HepG2 (cell line): ENCODE measurements around the gene MEX3C. TPM values are rescaled to one million over a fixed set of nuclear protein-coding genes. Genes with fewer than 3 reads are reported as not detected.

Source experiments
- ARNTL ChIP-seq: sonication (generic); formaldehyde crosslinking; IDR thresholded peaks from 2 replicates; pipeline ENCODE4 v1.4.0; 2020; ENCODE audit warnings: mild to moderate bottlenecking, missing genetic modification reagents
- ATRX ChIP-seq: sonication (generic); formaldehyde crosslinking; IDR thresholded peaks from 2 replicates; pipeline ENCODE4 v1.4.0; 2020; ENCODE audit warnings: missing genetic modification reagents, borderline replicate concordance
- CBFB ChIP-seq: sonication (generic); formaldehyde crosslinking; IDR thresholded peaks from 2 replicates; pipeline ENCODE4 v1.4.0; 2020; ENCODE audit warnings: missing genetic modification reagents
- HOXA3 ChIP-seq: sonication (generic); formaldehyde crosslinking; IDR thresholded peaks from 2 replicates; pipeline ENCODE4 v1.5.0; 2020; ENCODE audit warnings: missing genetic modification reagents
- IKZF4 ChIP-seq: sonication (generic); formaldehyde crosslinking; IDR thresholded peaks from 2 replicates; pipeline ENCODE4 v1.5.1; 2020; ENCODE audit warnings: borderline replicate concordance, mild to moderate bottlenecking, low read depth, missing genetic modification reagents; ENCODE audit errors: not compliant biosample characterization
- KLF15 ChIP-seq: sonication (generic); formaldehyde crosslinking; IDR thresholded peaks from 2 replicates; pipeline ENCODE4 v1.8.1; 2023; ENCODE audit warnings: borderline replicate concordance, mild to moderate bottlenecking, inconsistent platforms, missing genetic modification reagents, mixed read lengths
- MAF1 ChIP-seq: sonication (generic); formaldehyde crosslinking; IDR thresholded peaks from 2 replicates; pipeline ENCODE4 v1.5.0; 2020; ENCODE audit warnings: missing genetic modification reagents, borderline replicate concordance
- MEF2D ChIP-seq: sonication (generic); formaldehyde crosslinking; IDR thresholded peaks from 2 replicates; pipeline ENCODE4 v1.5.1; 2020; ENCODE audit warnings: mild to moderate bottlenecking, missing genetic modification reagents
- MTF2 ChIP-seq: sonication (generic); formaldehyde crosslinking; IDR thresholded peaks from 2 replicates; pipeline ENCODE4 v1.5.0; 2020; ENCODE audit warnings: missing genetic modification reagents, borderline replicate concordance
- MXD1 ChIP-seq: sonication (generic); formaldehyde crosslinking; IDR thresholded peaks from 2 replicates; pipeline ENCODE4 v1.4.0; 2020; ENCODE audit warnings: mild to moderate bottlenecking, missing genetic modification reagents
- SRF ChIP-seq: IDR thresholded peaks from 2 replicates; pipeline ENCODE4 v1.6.1; 2011; ENCODE audit warnings: mild to moderate bottlenecking, low read depth, low read length, moderate library complexity
- U2AF2 ChIP-seq: fragments of 200-400 bp; formaldehyde crosslinking; IDR thresholded peaks from 2 replicates; pipeline ENCODE4 v1.6.1; 2017; ENCODE audit warnings: low read depth, mild to moderate bottlenecking, low read length
- ZNF234 ChIP-seq: sonication (generic); formaldehyde crosslinking; conservative IDR thresholded peaks from 2 replicates; pipeline ENCODE4 v1.5.1; 2020; ENCODE audit warnings: mild to moderate bottlenecking, missing genetic modification reagents
- ZNF430 ChIP-seq: sonication (generic); formaldehyde crosslinking; IDR thresholded peaks from 2 replicates; pipeline ENCODE4 v1.9.0; 2021; ENCODE audit warnings: mild to moderate bottlenecking, missing genetic modification reagents
- ZNF446 ChIP-seq: sonication (generic); formaldehyde crosslinking; IDR thresholded peaks from 2 replicates; pipeline ENCODE4 v1.5.0; 2020; ENCODE audit warnings: mild to moderate bottlenecking, missing genetic modification reagents
- ZNF577 ChIP-seq: sonication (generic); formaldehyde crosslinking; IDR thresholded peaks from 2 replicates; pipeline ENCODE4 v1.4.0; 2020; ENCODE audit warnings: mild to moderate bottlenecking, low read depth, missing genetic modification reagents, borderline replicate concordance
- ZNF670 ChIP-seq: sonication (generic); formaldehyde crosslinking; IDR thresholded peaks from 2 replicates; pipeline ENCODE4 v1.8.0; 2022; ENCODE audit warnings: mild to moderate bottlenecking, missing genetic modification reagents, borderline replicate concordance
- ZNF790 ChIP-seq: sonication (generic); formaldehyde crosslinking; IDR thresholded peaks from 2 replicates; pipeline ENCODE4 v1.8.0; 2022; ENCODE audit warnings: missing genetic modification reagents, mild to moderate bottlenecking, borderline replicate concordance
- ZSCAN20 ChIP-seq: sonication (generic); formaldehyde crosslinking; IDR thresholded peaks from 2 replicates; pipeline ENCODE4 v1.4.0; 2020; ENCODE audit warnings: missing genetic modification reagents, mild to moderate bottlenecking, borderline replicate concordance
- polyA plus RNA-seq, 8 experiments: library from polyadenylated mRNA; depleted of rRNA in 3 of 8; stranded (reverse) in 7 of 8; unstranded in 1 of 8; fragments of >200 nt; fragmentation: Illumina TruSeq in 4 of 8; extraction: Trizol in 4 of 8; gene quantifications; 2 replicates each; pipeline versions ENCODE4 v1.2.1 to v1.2.3, GENCODE V29; 2011 to 2016; ENCODE audit warnings: low read depth in 4 of 8, missing spikeins in 1 of 8, mixed read lengths in 1 of 8; ENCODE audit not compliant: insufficient read depth in 1 of 8
- total RNA-seq, 5 experiments: library from RNA; depleted of rRNA; stranded (reverse); fragments of >200 nt; fragmentation: Illumina TruSeq; extraction: Trizol; gene quantifications; 2 replicates each; pipeline ENCODE4 v1.2.3, GENCODE V29; 2016; ENCODE audit warnings: low read depth in 1 of 5
- TF ChIP-seq, protein P1 (sequence below): sonication (generic); formaldehyde crosslinking; IDR thresholded peaks from 2 replicates; pipeline ENCODE4 v1.8.1; 2022; ENCODE audit warnings: mild to moderate bottlenecking, missing genetic modification reagents
- TF ChIP-seq, protein P2 (sequence below): IDR thresholded peaks from 2 replicates; pipeline ENCODE4 v1.6.1; 2016; ENCODE audit warnings: low read depth, borderline replicate concordance

MEX3C gene
- total and polyA plus RNA-seq, 2 of the 13 experiments (the other 11 are each of a cell fraction or from before 2014, with no cell fraction given): 34.8 to 36.4 TPM

- TF ChIP-seq ARNTL (CRISPR knock-in tag) (peak; percentile 61; the same call in 1 of the 2 replicates), SRF (no peak), ZNF577 (CRISPR knock-in tag) (no peak), IKZF4 (CRISPR knock-in tag) (peak; percentile 78), ZNF790 (CRISPR knock-in tag) (0 out of 2 replicates have a peak, but pooled peaks have one; percentile 66), CBFB (CRISPR knock-in tag) (no peak), ATRX (CRISPR knock-in tag) (no peak), HOXA3 (peak; percentile 63; the same call in 1 of the 2 replicates), ZNF430 (CRISPR knock-in tag) (peak; percentile 87), MTF2 (no peak), MEF2D (CRISPR knock-in tag) (0 out of 2 replicates have a peak, but pooled peaks have one; percentile 50), ZNF234 (CRISPR knock-in tag) (no peak), MXD1 (CRISPR knock-in tag) (peak; percentile 74), MAF1 (CRISPR knock-in tag) (no peak), KLF15 (CRISPR knock-in tag) (peak; percentile 82; the same call in 1 of the 2 replicates), U2AF2 (no peak), ZSCAN20 (CRISPR knock-in tag) (no peak), ZNF670 (peak; percentile 92), ZNF446 (CRISPR knock-in tag) (no peak)
- TF ChIP-seq, protein P1, sequence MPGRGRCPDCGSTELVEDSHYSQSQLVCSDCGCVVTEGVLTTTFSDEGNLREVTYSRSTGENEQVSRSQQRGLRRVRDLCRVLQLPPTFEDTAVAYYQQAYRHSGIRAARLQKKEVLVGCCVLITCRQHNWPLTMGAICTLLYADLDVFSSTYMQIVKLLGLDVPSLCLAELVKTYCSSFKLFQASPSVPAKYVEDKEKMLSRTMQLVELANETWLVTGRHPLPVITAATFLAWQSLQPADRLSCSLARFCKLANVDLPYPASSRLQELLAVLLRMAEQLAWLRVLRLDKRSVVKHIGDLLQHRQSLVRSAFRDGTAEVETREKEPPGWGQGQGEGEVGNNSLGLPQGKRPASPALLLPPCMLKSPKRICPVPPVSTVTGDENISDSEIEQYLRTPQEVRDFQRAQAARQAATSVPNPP (CRISPR knock-in tag): no peak
- TF ChIP-seq, protein P2, sequence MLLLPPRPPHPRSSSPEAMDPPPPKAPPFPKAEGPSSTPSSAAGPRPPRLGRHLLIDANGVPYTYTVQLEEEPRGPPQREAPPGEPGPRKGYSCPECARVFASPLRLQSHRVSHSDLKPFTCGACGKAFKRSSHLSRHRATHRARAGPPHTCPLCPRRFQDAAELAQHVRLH: peak; percentile 91; the same call in 1 of the 2 replicates
Observed at GRCh38 chr18:51197661-51198424, at the start of gene MEX3C (continued).
